ENCODE results near the gene ERLIN1. TPM values are rescaled to one million over a fixed set of nuclear protein-coding genes. Genes with fewer than 3 reads are reported as not detected.

The ERLIN1 gene
- 10 to 100 TPM; 13.6 to 13.9 TPM for total RNA-seq

DNA sequence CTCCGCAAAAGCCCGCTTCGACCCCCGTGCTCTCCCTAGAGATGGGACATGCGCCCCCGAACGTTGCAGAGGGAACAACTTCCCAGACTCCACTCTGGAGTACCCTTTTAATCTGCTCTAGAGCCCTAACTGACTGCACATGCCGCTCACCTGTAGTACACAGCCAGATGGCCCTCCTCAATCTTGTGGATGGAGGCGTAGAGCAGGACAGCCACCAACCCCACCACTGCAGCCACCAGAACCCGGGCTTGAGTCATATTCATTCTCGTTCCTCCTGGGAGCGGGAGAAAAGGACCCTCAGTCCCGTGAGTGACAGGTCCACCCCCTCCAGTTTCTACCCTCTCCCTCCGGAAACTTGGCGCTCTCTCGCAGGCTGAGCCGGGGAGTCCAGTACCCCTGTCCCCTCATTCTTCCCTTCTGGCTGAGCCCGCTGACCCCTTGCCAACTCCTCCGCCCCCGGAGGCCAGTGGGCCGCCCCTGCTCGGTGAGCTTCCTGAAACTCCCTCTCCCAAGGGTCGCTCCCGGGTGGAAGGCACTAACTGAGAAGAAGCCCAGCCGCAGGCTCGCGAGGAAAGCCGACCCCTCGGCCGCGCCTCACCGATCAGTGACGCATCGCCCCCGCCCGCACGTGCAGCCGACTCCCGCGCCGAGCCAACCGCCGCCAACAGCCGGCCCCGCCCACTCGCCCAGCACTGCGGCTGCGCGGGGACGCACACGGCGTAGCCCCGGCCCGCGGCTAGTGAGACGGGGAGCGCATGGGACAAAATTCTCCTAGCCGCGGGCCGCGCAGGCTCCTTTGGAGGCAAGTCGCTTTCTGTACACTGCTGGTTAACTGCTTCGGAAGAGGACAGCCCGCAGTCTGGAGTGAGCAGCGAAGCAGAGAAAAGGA is at the start of gene ERLIN1:
Gene ERLIN1 (minus strand): TSS at position 666 of the 889 bp plus-strand sequence. CDS start 403 bp downstream, at position 263.

Other genes with a start within 250 kb of the ERLIN1 start
- 1 to 10 TPM; 3.5 to 3.6 TPM for gene DNMBP, start 176.1 kb downstream of the ERLIN1 start, total RNA-seq
- gene CPN1, start 104.2 kb downstream of the ERLIN1 start, total RNA-seq, result not detected
- 10 to 100 TPM; 20.6 to 21.1 TPM for gene CHUK, start 43.6 kb upstream of the ERLIN1 start, total RNA-seq
- gene CWF19L1, start 81.6 kb upstream of the ERLIN1 start, total RNA-seq, result 10 to 100 TPM; 32.5 to 33.2 TPM
- 10 to 100 TPM; 41.2 to 45.0 TPM for gene BLOC1S2, start 100.7 kb upstream of the ERLIN1 start, total RNA-seq
- under 1 TPM in 1 of 2 experiments, not detected in 1; 0.23 TPM for gene PKD2L1, start 144.2 kb upstream of the ERLIN1 start, total RNA-seq
- gene SCD, start 161.2 kb upstream of the ERLIN1 start, total RNA-seq, result 100 to 1,000 TPM; 245 to 247 TPM

Measured in activated naive CD4-positive, alpha-beta T cell treated with anti-CD3 and anti-CD28 coated beads, Interleukin-2, amount 10 ng/mL, durations not matched to agents 5 hours and 36 hours (primary cell).